Measurements from ENCODE around the gene PCLAF. TPM values are rescaled to one million over a fixed set of nuclear protein-coding genes. Genes with fewer than 3 reads are reported as not detected.
"Not testable (repeated sequence)": the region's sequence is repeated elsewhere in the genome, so short reads cannot be mapped to it uniquely, and the experiment has no call there.

Gene PCLAF
- total RNA-seq, 1 donor: 56.7 TPM

DNA sequence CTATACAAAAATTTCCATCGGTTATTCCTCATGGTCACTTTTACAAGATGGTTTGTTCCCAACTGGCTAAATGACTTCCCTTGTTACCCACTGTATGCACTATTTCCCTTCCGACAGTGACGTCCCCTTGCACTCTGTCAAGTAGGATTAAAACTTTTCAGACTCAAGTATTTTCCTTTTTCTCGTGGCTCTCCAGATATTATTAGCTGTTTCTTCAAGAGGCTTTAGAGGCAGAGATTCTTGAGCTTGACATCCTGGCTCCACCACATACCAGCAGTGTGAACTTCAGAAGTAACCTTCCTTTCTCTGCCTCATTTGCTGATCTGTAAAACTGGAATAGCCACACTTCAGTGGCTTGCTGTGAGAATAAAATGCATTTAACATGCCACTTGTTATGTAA is 39.3 kb downstream of the PCLAF start:
- DNase-seq (ENCODE audit: low read depth): no peak
- no peak overlapping the region for H3K4me3 ChIP-seq (ENCODE audit: low read depth, low read length)
- TF ChIP-seq CTCF (IDR thresholded peaks at IDR 0.05; ENCODE audit: insufficient read depth, low read length): no peak

DNA sequence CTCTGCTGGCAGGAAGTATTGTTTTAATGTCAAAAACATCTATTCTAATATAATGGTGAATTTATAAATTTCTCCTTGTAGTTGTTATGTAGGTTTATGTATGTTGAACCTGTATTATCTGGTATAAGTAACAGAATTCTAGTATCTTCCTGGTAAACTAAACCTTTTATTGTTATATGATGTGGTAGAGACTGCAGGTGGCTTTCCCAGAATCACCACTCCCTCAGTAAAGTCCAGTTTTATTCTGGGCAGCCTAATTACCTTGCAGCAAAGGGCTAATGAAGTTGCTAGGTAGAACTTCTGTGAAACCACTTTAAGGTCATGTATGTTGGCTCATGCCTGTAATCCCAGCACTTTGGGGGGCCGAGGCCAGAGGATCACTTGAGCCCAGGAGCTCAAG is 40.9 kb downstream of the PCLAF start:
- DNase-seq (ENCODE audit: low read depth): no peak
- TF ChIP-seq CTCF (IDR thresholded peaks at IDR 0.05; ENCODE audit: insufficient read depth, low read length): no peak

DNA sequence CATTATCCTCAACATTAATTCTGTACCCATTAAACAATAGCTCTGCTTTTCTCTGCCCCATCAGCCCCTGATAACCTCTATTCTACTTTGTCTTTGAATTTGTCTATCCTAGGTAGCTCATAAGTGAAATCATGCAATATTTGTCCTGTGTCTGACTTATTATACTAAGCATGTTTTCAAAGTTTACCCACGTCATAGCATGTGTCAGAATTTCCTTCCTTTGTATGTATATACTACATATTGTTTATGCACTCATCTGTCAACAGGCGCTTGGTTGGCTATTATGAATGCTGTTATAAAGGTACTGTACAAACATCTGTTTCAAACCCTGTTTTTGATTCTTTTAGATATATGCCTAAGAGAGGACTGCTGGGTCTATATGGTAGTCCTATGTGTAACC is 43.5 kb downstream of the PCLAF start:
- no peak for TF ChIP-seq CTCF (IDR thresholded peaks at IDR 0.05; ENCODE audit: insufficient read depth, low read length)
- H3K4me3 ChIP-seq (ENCODE audit: low read depth, low read length): no peak overlapping the region
- DNase-seq (ENCODE audit: low read depth): no peak

More for the DNA sequence above, 40.9 kb downstream of the PCLAF start:
- H3K4me3 ChIP-seq (ENCODE audit: low read depth, low read length): no peak overlapping the region

- TF ChIP-seq CTCF (IDR thresholded peaks at IDR 0.05; ENCODE audit: insufficient read depth, low read length): no peak
- no peak overlapping the region for H3K4me3 ChIP-seq (ENCODE audit: low read depth, low read length)
- DNase-seq (ENCODE audit: low read depth): peak; percentile 65
Observed at GRCh38 chr15:64333986-64334929, 47.0 kb downstream of the PCLAF start.

GRCh38 chr15:64333516-64333915 is 47.7 kb downstream of the PCLAF start:
- no peak for DNase-seq (ENCODE audit: low read depth)
- H3K4me3 ChIP-seq (ENCODE audit: low read depth, low read length): no peak overlapping the region
- no peak for TF ChIP-seq CTCF (IDR thresholded peaks at IDR 0.05; ENCODE audit: insufficient read depth, low read length)

DNA sequence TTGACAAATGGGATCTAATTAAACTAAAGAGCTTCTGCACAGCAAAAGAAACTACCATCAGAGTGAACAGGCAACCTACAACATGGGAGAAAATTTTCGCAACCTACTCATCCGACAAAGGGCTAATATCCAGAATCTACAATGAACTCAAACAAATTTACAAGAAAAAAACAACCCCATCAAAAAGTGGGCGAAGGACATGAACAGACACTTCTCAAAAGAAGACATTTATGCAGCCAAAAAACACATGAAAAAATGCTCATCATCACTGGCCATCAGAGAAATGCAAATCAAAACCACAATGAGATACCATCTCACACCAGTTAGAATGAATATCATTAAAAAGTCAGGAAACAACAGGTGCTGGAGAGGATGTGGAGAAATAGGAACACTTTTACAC is 49.6 kb downstream of the PCLAF start:
- H3K4me3 ChIP-seq (ENCODE audit: low read depth, low read length): not testable (repeated sequence)

GRCh38 chr15:64326975-64327374 is 54.3 kb downstream of the PCLAF start:
- not testable (repeated sequence) for DNase-seq (ENCODE audit: low read depth); H3K4me3 ChIP-seq (ENCODE audit: low read depth, low read length)

More for the DNA sequence above, 49.6 kb downstream of the PCLAF start:
- DNase-seq (ENCODE audit: low read depth): not testable (repeated sequence)

GRCh38 chr15:64326458-64326857 is 54.8 kb downstream of the PCLAF start:
- H3K4me3 ChIP-seq (ENCODE audit: low read depth, low read length); DNase-seq (ENCODE audit: low read depth): not testable (repeated sequence)
